CD4-positive, alpha-beta T cell (primary cell): ENCODE measurements around the gene TET2. TPM values are rescaled to one million over a fixed set of nuclear protein-coding genes. Genes with fewer than 3 reads are reported as not detected.

Experiments
- ATAC-seq: fragments of 200-7000 bp; cut with Tn5 transposase; one replicate; pipeline ENCODE4 v1.10.0; 2022; ENCODE audit warnings: mild to moderate bottlenecking; ENCODE audit not compliant: poor library complexity
- CTCF ChIA-PET: fragments of 350-600 bp; sonication (Branson Sonifier 250); formaldehyde crosslinking; loops from one replicate; lab custom pipeline; 2021; ENCODE audit warnings: antibody characterized with exemption, inconsistent platforms; lab: Charles Lee
- POLR2A ChIA-PET: fragments of 350-600 bp; sonication (Branson Sonifier 250); formaldehyde crosslinking; loops from one replicate; lab custom pipeline; 2021; ENCODE audit warnings: antibody characterized with exemption, inconsistent platforms; lab: Charles Lee
- DNase-seq, 14 experiments: peaks; one replicate each; pipeline ENCODE4 v3.0.0-alpha.2; 2013 to 2020; ENCODE audit warnings: mixed read lengths in 2 of 14
- H3K27ac ChIP-seq, 2 donors: one replicate each; pipeline versions ENCODE4 v1.5.1 to v1.7.0; 2013; ENCODE audit warnings: low read length in 2 of 2, low read depth in 1 of 2, mild to moderate bottlenecking in 1 of 2
- H3K27me3 ChIP-seq, 2 experiments: 1 replicate in 1 of 2; 2 replicates in 1 of 2; pipeline versions ENCODE4 v1.6.1 to v1.7.0; 2013; ENCODE audit warnings: low read length in 2 of 2, control low read depth in 1 of 2, mild to moderate bottlenecking in 1 of 2, moderate library complexity in 1 of 2; ENCODE audit not compliant: insufficient read depth in 2 of 2, control insufficient read depth in 1 of 2
- H3K36me3 ChIP-seq: one replicate; pipeline ENCODE4 v1.6.1; 2013; ENCODE audit warnings: low read length, control low read depth; ENCODE audit not compliant: insufficient read depth
- H3K4me1 ChIP-seq: one replicate; pipeline ENCODE4 v1.6.1; 2013; ENCODE audit warnings: low read length, control low read depth; ENCODE audit not compliant: insufficient read depth
- H3K4me3 ChIP-seq: one replicate; pipeline ENCODE4 v1.5.1; 2013; ENCODE audit warnings: mild to moderate bottlenecking, low read length, moderate library complexity
- H3K9me3 ChIP-seq, 2 experiments: 1 replicate in 1 of 2; 2 replicates in 1 of 2; pipeline versions ENCODE4 v1.6.1 to v1.7.0; 2013; ENCODE audit warnings: low read length in 2 of 2, mild to moderate bottlenecking in 2 of 2, control low read depth in 1 of 2, moderate library complexity in 1 of 2; ENCODE audit not compliant: control insufficient read depth in 1 of 2, insufficient read depth in 1 of 2
- H3K27ac Mint-ChIP-seq: one replicate; pipeline ENCODE4 v1.8.0; 2020; ENCODE audit warnings: mixed read lengths
- H3K27me3 Mint-ChIP-seq: one replicate; pipeline ENCODE4 v1.8.0; 2021; ENCODE audit warnings: mixed read lengths
- H3K36me3 Mint-ChIP-seq: one replicate; pipeline ENCODE4 v1.8.0; 2021; ENCODE audit warnings: low read depth, mixed read lengths
- H3K4me1 Mint-ChIP-seq: one replicate; pipeline ENCODE4 v1.8.0; 2021; ENCODE audit warnings: low read depth, mixed read lengths
- H3K4me3 Mint-ChIP-seq: one replicate; pipeline ENCODE4 v1.8.0; 2020; ENCODE audit warnings: mild to moderate bottlenecking, mixed read lengths
- H3K9me3 Mint-ChIP-seq: one replicate; pipeline ENCODE4 v1.8.0; 2020; ENCODE audit warnings: mixed read lengths
- CTCF ChIP-seq: fragments of 200-600 bp; IDR thresholded peaks from one replicate; pipeline ENCODE4 v1.8.0; 2022; ENCODE audit warnings: antibody characterized with exemption, mild to moderate bottlenecking
- intact Hi-C, 2 experiments: fragments of 100-400 bp; cut with DNase I in 1 of 2; cut with micrococcal nuclease in 1 of 2; formaldehyde crosslinking; loops; one replicate each; pipeline versions ENCODE4 v1.15.1 to v1.9.0; 2023 to 2025; cut with DNase I, micrococcal nuclease
- total RNA-seq, 174 experiments: library from RNA in 2 of 174; stranded (reverse) in 2 of 174; gene quantifications; one replicate each; pipeline ENCODE4 v1.2.3 and lab custom pipeline; 2021 to 2026

The TET2 gene
- total RNA-seq, 2 experiments from 2014 or later, result 31.0 to 32.0 TPM

GRCh38 chr4:105236202-105236915, 89.7 kb downstream of the TET2 start:
- intact Hi-C loops, result no loop called here
- CTCF ChIA-PET, result interaction anchor here (1.2 kb wide), 1 partner anchor 22 kb away, joined by 3 read pairs; no protein-coding TSS in a partner anchor
- Histone ChIP-seq H3K9me3 (no peaks in the 10 kb centered on the region), H3K36me3 (peaks cover 22% of the 10 kb centered on the region), H3K27me3 (no peaks in the 10 kb centered on the region), H3K27ac (no peak overlapping the region), H3K4me3 (no peak overlapping the region), H3K4me1 (no peaks in the 10 kb centered on the region)
- Mint-ChIP-seq H3K27ac (no peak overlapping the region), H3K36me3 (peaks cover 79% of the 10 kb centered on the region), H3K9me3 (no peaks in the 10 kb centered on the region), H3K4me1 (peaks cover 5% of the 10 kb centered on the region), H3K27me3 (no peaks in the 10 kb centered on the region), H3K4me3 (no peak overlapping the region)
- DNase-seq (no peak), ATAC-seq (no peak)
- TF ChIP-seq CTCF, result no peak
- POLR2A ChIA-PET, result no interaction called here

GRCh38 chr4:105236916-105237311, 90.2 kb downstream of the TET2 start:
- no peak overlapping the region for H3K27ac Mint-ChIP-seq
- peaks cover 77% of the 10 kb centered on the region for H3K36me3 Mint-ChIP-seq
- DNase-seq (no peak), ATAC-seq (no peak)
- no peak for TF ChIP-seq CTCF
- Histone ChIP-seq H3K9me3 (no peaks in the 10 kb centered on the region), H3K4me1 (no peaks in the 10 kb centered on the region), H3K27me3 (no peaks in the 10 kb centered on the region), H3K4me3 (no peak overlapping the region), H3K27ac (no peak overlapping the region), H3K36me3 (peaks cover 22% of the 10 kb centered on the region)
- peaks cover 5% of the 10 kb centered on the region for H3K4me1 Mint-ChIP-seq
- intact Hi-C loops, result no loop called here
- POLR2A ChIA-PET, result no interaction called here
- CTCF ChIA-PET, result interaction anchor here (1.2 kb wide), 1 partner anchor 22 kb away, joined by 3 read pairs; no protein-coding TSS in a partner anchor
- H3K4me3 Mint-ChIP-seq, result no peak overlapping the region
- H3K9me3 Mint-ChIP-seq, result no peaks in the 10 kb centered on the region
- no peaks in the 10 kb centered on the region for H3K27me3 Mint-ChIP-seq

- H3K27ac Mint-ChIP-seq, result no peak overlapping the region
- no peak for ATAC-seq
- Histone ChIP-seq H3K9me3 (no peaks in the 10 kb centered on the region), H3K27ac (no peak overlapping the region), H3K4me1 (no peaks in the 10 kb centered on the region), H3K36me3 (peaks cover 13% of the 10 kb centered on the region), H3K27me3 (no peaks in the 10 kb centered on the region), H3K4me3 (no peak overlapping the region)
- POLR2A ChIA-PET, result no interaction called here
- no peak for TF ChIP-seq CTCF
- H3K36me3 Mint-ChIP-seq, result peaks cover 66% of the 10 kb centered on the region
- no peaks in the 10 kb centered on the region for H3K9me3 Mint-ChIP-seq
- CTCF ChIA-PET, result no interaction called here
- intact Hi-C loops, result no loop called here
- H3K4me1 Mint-ChIP-seq, result no peaks in the 10 kb centered on the region
- DNase-seq, result no peak
- no peaks in the 10 kb centered on the region for H3K27me3 Mint-ChIP-seq
- no peak overlapping the region for H3K4me3 Mint-ChIP-seq
These were observed 93.4 kb downstream of the TET2 start for GRCh38 chr4:105240037-105240436.
